Subcutaneous abdominal adipose tissue (tissue), 5 donors: ENCODE results near the gene MTERF4.
A peak's percentile ranks its signal among the peaks of the same experiment; 100 is the strongest.
"Not testable (repeated sequence)": the region's sequence is repeated elsewhere in the genome, so short reads cannot be mapped to it uniquely, and the experiment has no call there.

Source experiments
- H3K27ac ChIP-seq: one replicate; pipeline ENCODE4 v1.7.0; 2013; ENCODE audit warnings: low read depth, mild to moderate bottlenecking, inconsistent platforms, low read length, moderate library complexity
- H3K27me3 ChIP-seq, 5 donors: one replicate each; pipeline ENCODE4 v1.7.0; 2013; ENCODE audit warnings: low read length in 5 of 5, inconsistent platforms in 1 of 5; ENCODE audit not compliant: control insufficient read depth in 5 of 5, insufficient read depth in 4 of 5
- H3K36me3 ChIP-seq, 5 donors: one replicate each; pipeline ENCODE4 v1.7.0; 2013; ENCODE audit warnings: low read length in 5 of 5; ENCODE audit not compliant: control insufficient read depth in 5 of 5, insufficient read depth in 5 of 5
- H3K4me1 ChIP-seq, 5 donors: one replicate each; pipeline ENCODE4 v1.7.0; 2013; ENCODE audit warnings: low read length in 5 of 5, mild to moderate bottlenecking in 3 of 5, moderate library complexity in 1 of 5; ENCODE audit not compliant: control insufficient read depth in 5 of 5, insufficient read depth in 5 of 5
- H3K4me3 ChIP-seq, 5 donors: one replicate each; pipeline ENCODE4 v1.7.0; 2013; ENCODE audit warnings: low read length in 5 of 5, low read depth in 1 of 5
- H3K9ac ChIP-seq, 5 donors: one replicate each; pipeline ENCODE4 v1.7.0; 2013; ENCODE audit warnings: low read length in 5 of 5, mild to moderate bottlenecking in 4 of 5, moderate library complexity in 3 of 5
- H3K9me3 ChIP-seq, 5 donors: one replicate each; pipeline ENCODE4 v1.7.0; 2013; ENCODE audit warnings: low read length in 5 of 5; ENCODE audit not compliant: control insufficient read depth in 5 of 5
- donor health status: healthy.
- donor health status: healthy.
- donor health status: healthy.
- donor health status: healthy.
- donor health status: healthy.

MTERF4 gene

DNA sequence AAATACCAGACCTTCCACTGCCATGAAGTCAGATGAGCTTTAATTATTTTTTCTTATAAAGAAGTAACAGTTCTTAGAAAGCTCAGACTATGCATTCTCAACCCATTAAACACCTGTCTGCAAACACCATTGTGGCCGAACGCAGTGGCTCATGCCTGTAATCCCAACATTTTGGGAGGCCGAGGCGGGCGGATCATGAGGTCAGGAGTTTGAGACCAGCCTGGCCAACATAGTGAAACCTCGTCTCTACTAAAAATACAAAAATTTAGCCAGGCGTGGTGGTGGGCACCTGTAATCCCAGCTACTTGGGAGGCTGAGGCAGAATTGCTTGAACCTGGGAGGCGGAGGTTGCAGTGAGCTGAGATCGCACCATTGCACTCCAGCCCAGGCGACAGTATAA is 2.5 kb upstream of the MTERF4 start:
- H3K9me3 ChIP-seq, H3K36me3 ChIP-seq, H3K9ac ChIP-seq, H3K27ac ChIP-seq, H3K4me3 ChIP-seq, H3K27me3 ChIP-seq: not testable (repeated sequence)
- H3K4me1 ChIP-seq = peaks cover 7 to 31% (median 26%) of the 10 kb centered on the region in 5 donors

DNA sequence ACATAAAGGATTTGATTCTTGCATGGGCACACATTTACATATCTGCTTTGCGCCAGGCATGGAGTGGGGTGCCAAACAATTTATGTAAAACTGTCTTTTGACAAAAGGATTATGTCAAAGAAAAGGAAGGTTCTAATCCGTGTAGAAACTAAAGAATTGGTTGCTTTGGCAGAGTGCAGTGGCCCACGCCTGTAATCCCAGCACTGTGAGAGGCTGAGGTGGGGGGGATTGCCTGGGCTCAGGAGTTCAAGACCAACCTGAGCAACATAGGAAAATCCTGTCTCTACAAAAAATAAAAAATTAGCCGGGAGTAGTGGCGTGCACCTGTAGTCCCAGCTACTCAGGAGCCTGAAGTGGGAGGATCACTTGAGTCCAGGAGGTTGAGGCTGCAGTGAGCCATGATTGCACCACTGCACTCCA is 1.1 kb upstream of the MTERF4 start:
- peaks cover 0 to 16% (median 11%) of the 10 kb centered on the region in 5 donors for H3K36me3 ChIP-seq
- H3K9me3 ChIP-seq = no peaks in the 10 kb centered on the region
- H3K27me3 ChIP-seq = no peaks in the 10 kb centered on the region
- no peak overlapping the region for H3K27ac ChIP-seq
- H3K4me3 ChIP-seq = peak overlapping the region; percentile 90 to 95 (median 93)
- peaks cover 3 to 30% (median 24%) of the 10 kb centered on the region in 5 donors for H3K4me1 ChIP-seq
- peak overlapping the region in 4 of 5 donors; percentile 84 to 99 (median 94) for H3K9ac ChIP-seq

DNA sequence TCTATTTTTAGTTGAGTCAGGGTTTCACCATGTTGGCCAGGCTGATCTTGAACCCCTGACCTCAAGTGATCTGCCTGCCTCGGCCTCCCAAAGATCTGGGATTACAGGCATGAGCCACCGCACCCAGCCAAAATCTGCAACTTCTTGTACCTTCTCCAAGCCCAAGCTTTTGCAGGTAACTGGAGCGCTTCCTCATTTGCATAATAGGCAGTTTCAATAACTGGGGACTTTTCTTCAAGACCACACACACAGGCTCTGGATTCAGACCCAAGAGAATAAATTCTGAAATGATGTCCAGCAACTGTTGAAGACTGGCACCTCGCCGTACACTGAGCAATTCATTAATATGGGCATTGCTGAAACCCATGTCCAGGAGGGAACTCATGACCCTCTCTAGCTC is 2.8 kb downstream of the MTERF4 start:
- no peaks in the 10 kb centered on the region for H3K9me3 ChIP-seq
- peaks cover 12 to 51% (median 38%) of the 10 kb centered on the region in 5 donors for H3K36me3 ChIP-seq
- H3K9ac ChIP-seq = no peak overlapping the region
- H3K4me3 ChIP-seq = no peak overlapping the region
- no peaks in the 10 kb centered on the region for H3K27me3 ChIP-seq
- no peak overlapping the region for H3K27ac ChIP-seq
- peaks cover 3 to 31% (median 25%) of the 10 kb centered on the region in 5 donors for H3K4me1 ChIP-seq

- Histone ChIP-seq H3K36me3 (peaks cover 12 to 74% (median 60%) of the 10 kb centered on the region in 5 donors), H3K9me3 (no peaks in the 10 kb centered on the region), H3K27me3 (no peaks in the 10 kb centered on the region), H3K4me3 (no peak overlapping the region), H3K27ac (no peak overlapping the region), H3K9ac (no peak overlapping the region), H3K4me1 (peaks cover 3 to 39% (median 32%) of the 10 kb centered on the region in 5 donors)
Observed at GRCh38 chr2:241096979-241097378, 5.1 kb downstream of the MTERF4 start.

DNA sequence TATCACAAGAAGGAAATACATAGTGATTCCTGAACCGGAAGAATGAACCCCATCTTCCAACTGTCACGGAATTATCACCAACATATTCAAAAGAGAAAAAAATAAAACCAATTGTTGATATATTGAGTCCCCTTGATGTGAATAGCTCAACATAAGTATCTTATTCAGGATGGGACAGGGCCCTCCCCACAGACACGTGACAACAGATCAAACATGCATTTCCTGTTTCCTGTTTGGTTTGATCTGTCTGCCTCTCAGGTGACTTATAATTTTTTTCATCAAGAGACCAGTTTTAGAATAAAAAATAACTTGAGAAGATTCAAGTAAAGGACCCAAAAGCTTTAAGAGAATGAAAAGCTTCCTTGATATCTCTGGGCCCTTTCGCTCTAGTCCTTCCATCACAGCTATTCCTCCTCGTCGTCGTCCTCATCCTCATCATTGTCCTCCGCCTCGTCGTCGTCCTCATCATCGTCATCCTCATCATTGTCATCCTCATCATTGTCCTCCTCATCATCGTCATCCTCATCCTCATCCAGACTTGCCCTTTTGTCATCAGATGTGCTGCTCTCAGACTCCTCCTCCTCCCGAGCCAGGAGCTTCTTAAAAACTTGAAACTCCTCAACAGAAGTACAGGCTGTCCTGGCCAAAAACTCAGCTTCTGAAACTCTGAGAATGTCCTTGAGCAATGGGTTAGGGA is 6.3 kb downstream of the MTERF4 start:
- Histone ChIP-seq H3K4me3 (no peak overlapping the region), H3K9me3 (no peaks in the 10 kb centered on the region), H3K36me3 (peaks cover 12 to 86% (median 70%) of the 10 kb centered on the region in 5 donors), H3K27ac (no peak overlapping the region), H3K27me3 (no peaks in the 10 kb centered on the region), H3K4me1 (peaks cover 0 to 36% (median 29%) of the 10 kb centered on the region in 5 donors), H3K9ac (no peak overlapping the region)

DNA sequence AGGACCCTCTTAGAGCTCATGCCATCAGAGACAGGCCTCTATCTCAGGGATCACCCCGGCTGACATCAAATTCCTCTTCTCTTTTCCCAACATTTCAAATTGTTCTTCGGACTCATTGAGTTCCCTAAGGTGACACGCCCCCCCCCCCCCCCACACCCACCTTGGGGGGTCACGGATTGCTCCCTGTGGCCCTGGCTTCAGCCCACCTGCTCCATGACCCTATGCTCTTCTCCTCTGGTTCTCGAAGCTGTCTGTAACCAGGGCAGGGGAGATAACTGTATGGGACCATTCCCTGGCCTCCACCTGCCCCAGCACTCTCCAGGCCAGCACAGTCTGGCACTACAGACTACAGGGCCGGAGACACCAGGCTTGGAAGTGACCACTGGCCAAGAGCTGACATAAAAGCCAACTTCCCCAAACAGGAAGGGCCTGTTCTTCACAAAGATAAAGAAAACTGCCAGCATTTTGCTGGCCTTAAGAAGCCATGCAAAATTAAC is 7.1 kb downstream of the MTERF4 start:
- Histone ChIP-seq H3K4me3 (no peak overlapping the region), H3K27ac (no peak overlapping the region), H3K4me1 (peaks cover 0 to 35% (median 27%) of the 10 kb centered on the region in 5 donors), H3K27me3 (no peaks in the 10 kb centered on the region), H3K9ac (no peak overlapping the region), H3K36me3 (peaks cover 12 to 87% (median 73%) of the 10 kb centered on the region in 5 donors), H3K9me3 (no peaks in the 10 kb centered on the region)

- H3K4me1 ChIP-seq = peaks cover 0 to 37% (median 27%) of the 10 kb centered on the region in 5 donors
- no peaks in the 10 kb centered on the region for H3K27me3 ChIP-seq
- no peak overlapping the region for H3K4me3 ChIP-seq
- no peaks in the 10 kb centered on the region for H3K9me3 ChIP-seq
- H3K9ac ChIP-seq = no peak overlapping the region
- peak overlapping the region; percentile 87 for H3K27ac ChIP-seq
- peaks cover 12 to 87% (median 72%) of the 10 kb centered on the region in 5 donors for H3K36me3 ChIP-seq
Observed at GRCh38 chr2:241094172-241094571, 7.9 kb downstream of the MTERF4 start.

GRCh38 chr2:241093133-241093781 is 8.8 kb downstream of the MTERF4 start:
- Histone ChIP-seq H3K36me3 (peaks cover 12 to 87% (median 77%) of the 10 kb centered on the region in 5 donors), H3K4me1 (peaks cover 0 to 43% (median 27%) of the 10 kb centered on the region in 5 donors), H3K27ac (peak overlapping the region; percentile 87), H3K9ac (peak overlapping the region in 2 of 5 donors; percentile 34 to 49)
- H3K4me3 ChIP-seq, H3K27me3 ChIP-seq, H3K9me3 ChIP-seq: not testable (repeated sequence)

- H3K27ac ChIP-seq = peak overlapping the region; percentile 87
Observed at GRCh38 chr2:241092677-241093076, 9.4 kb downstream of the MTERF4 start.

More at GRCh38 chr2:241092677-241093076, 9.4 kb downstream of the MTERF4 start:
- Histone ChIP-seq H3K9me3 (no peaks in the 10 kb centered on the region), H3K4me3 (no peak overlapping the region), H3K4me1 (peaks cover 0 to 43% (median 27%) of the 10 kb centered on the region in 5 donors), H3K27me3 (no peaks in the 10 kb centered on the region), H3K9ac (peak overlapping the region in 1 of 5 donors; percentile 49), H3K36me3 (peaks cover 12 to 91% (median 80%) of the 10 kb centered on the region in 5 donors)
